Fibroblast of mammary gland (primary cell): ENCODE measurements around the gene LAMC3.

Experiments
- DNase-seq: peaks from one replicate; pipeline ENCODE4 v3.0.0-alpha.2; 2010; ENCODE audit warnings: low read depth
- H3K4me3 ChIP-seq: 2 replicates; pipeline ENCODE4 v1.5.1; 2011; ENCODE audit warnings: low read depth, mild to moderate bottlenecking, low read length, moderate library complexity; ENCODE audit not compliant: control insufficient read depth
- TF ChIP-seq, protein P1 (sequence below): conservative IDR thresholded peaks from 2 replicates; pipeline ENCODE4 v1.5.1; 2011; ENCODE audit warnings: low read depth, low read length, inconsistent platforms; ENCODE audit not compliant: control insufficient read depth, insufficient read depth

The LAMC3 gene

GRCh38 chr9:130972277-130972956 is 36.6 kb upstream of the LAMC3 start:
- DNase-seq: no peak

DNA sequence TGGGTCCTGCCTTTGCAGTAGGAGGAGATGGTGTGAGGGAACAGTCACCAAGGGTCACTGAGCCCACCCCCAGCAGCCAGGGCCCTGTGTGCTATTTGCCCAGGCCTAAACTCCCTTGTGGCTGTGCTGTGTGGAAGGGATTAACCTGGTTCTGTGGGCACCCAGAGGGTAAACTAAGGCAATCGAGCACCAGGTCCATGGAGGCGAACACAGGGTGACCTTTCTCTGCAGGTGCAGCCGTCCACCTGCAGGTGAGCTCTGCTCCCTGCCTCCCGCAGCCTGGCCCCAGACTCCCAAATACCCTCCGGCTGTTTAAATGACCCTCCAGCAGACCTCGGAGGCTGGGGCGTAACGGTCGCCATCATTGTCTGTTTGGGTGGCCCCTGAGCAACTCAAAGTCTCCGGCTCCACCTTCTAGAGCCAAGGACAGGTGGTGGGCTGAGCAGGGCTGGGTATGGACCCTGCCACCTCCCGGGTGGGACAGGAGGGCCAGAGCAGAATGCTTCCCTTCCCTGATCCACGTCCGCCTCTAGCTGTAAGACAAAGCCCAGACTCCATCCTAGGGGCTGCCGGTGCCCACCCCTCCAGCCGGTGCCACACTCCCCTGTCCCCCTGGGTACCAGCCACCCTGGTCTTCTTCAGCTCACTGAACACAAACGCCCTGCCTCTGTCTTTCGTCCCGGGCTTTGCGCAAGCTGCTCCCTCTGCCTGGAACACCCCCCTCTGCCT is 35.9 kb upstream of the LAMC3 start:
- H3K4me3 ChIP-seq: no peak overlapping the region
- no peak for DNase-seq
- TF ChIP-seq, protein P1, sequence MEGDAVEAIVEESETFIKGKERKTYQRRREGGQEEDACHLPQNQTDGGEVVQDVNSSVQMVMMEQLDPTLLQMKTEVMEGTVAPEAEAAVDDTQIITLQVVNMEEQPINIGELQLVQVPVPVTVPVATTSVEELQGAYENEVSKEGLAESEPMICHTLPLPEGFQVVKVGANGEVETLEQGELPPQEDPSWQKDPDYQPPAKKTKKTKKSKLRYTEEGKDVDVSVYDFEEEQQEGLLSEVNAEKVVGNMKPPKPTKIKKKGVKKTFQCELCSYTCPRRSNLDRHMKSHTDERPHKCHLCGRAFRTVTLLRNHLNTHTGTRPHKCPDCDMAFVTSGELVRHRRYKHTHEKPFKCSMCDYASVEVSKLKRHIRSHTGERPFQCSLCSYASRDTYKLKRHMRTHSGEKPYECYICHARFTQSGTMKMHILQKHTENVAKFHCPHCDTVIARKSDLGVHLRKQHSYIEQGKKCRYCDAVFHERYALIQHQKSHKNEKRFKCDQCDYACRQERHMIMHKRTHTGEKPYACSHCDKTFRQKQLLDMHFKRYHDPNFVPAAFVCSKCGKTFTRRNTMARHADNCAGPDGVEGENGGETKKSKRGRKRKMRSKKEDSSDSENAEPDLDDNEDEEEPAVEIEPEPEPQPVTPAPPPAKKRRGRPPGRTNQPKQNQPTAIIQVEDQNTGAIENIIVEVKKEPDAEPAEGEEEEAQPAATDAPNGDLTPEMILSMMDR: no peak

More at GRCh38 chr9:130972277-130972956, 36.6 kb upstream of the LAMC3 start:
- TF ChIP-seq, protein P1: no peak
- H3K4me3 ChIP-seq: no peak overlapping the region

GRCh38 chr9:130973686-130974281 is 35.2 kb upstream of the LAMC3 start:
- no peak for DNase-seq
- TF ChIP-seq, protein P1: no peak

GRCh38 chr9:130974697-130975096 is 34.3 kb upstream of the LAMC3 start:
- H3K4me3 ChIP-seq: no peak overlapping the region
- TF ChIP-seq, protein P1: no peak
- no peak for DNase-seq

More at GRCh38 chr9:130973686-130974281, 35.2 kb upstream of the LAMC3 start:
- no peak overlapping the region for H3K4me3 ChIP-seq

DNA sequence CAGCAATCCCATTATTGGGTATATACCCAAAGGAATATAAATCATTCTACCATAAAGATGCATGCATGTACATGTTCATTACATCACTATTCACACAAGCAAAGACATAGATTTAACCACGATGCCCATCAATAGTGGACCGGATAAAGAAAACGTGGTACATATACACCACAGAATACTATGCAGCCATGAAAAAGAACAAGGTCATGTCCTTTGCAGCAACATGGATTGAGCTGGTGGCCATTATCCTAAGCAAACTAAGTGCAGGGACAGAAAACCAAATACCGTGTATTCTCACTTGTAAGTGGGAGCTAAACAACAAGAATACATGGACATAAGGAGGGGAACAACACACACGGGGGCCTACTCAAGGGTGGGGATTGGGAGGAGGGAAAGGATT is 33.8 kb upstream of the LAMC3 start:
- no peak for DNase-seq
- TF ChIP-seq, protein P1: no peak
- H3K4me3 ChIP-seq: no peak overlapping the region

- TF ChIP-seq, protein P1: no peak
- H3K4me3 ChIP-seq: no peak overlapping the region
- no peak for DNase-seq
These were observed 32.8 kb upstream of the LAMC3 start for GRCh38 chr9:130975932-130976841.
